Measurements from ENCODE around the gene CD151. TPM values are rescaled to one million over a fixed set of nuclear protein-coding genes. Genes with fewer than 3 reads are reported as not detected.

Gene CD151
- polyA plus RNA-seq, 1 of the 3 experiments (the other 2 are of a cell fraction): 922 TPM

GRCh38 chr11:798093-798713, 34.5 kb upstream of the CD151 start, which contains the start of gene SLC25A22 (continued):
- no peak for TF ChIP-seq FOXJ3 (CRISPR knock-in tag; IDR thresholded peaks at IDR 0.05)
- no peak for TF ChIP-seq YY1 (IDR thresholded peaks at IDR 0.05; ENCODE audit: low read depth)
- TF ChIP-seq SMC3 (IDR thresholded peaks at IDR 0.05; ENCODE audit: low read depth, low read length): peak; percentile 37
- no peak for TF ChIP-seq FOSL2 (IDR thresholded peaks at IDR 0.05; ENCODE audit: borderline replicate concordance, low read depth)
- no peak for TF ChIP-seq REST (IDR thresholded peaks at IDR 0.05; ENCODE audit: low read depth, low read length)
- TF ChIP-seq TCF12 (IDR thresholded peaks at IDR 0.05): no peak

- Histone ChIP-seq H2AFZ (ENCODE audit: low read depth) (no peak overlapping the region), H3K9ac (no peak overlapping the region), H3K9me3 (no peaks in the 10 kb centered on the region), H3K4me2 (no peak overlapping the region), H3K4me1 (ENCODE audit: control insufficient read depth in 1 of 2, insufficient read depth in 2 of 2, low read depth in 1 of 2, low read length in 1 of 2) (peaks cover 14 to 41% of the 10 kb centered on the region in 2 experiments; a peak in 2 of 4 replicates), H3F3A (replicated peaks; ENCODE audit: insufficient read depth) (peaks cover 14% of the 10 kb centered on the region), H3K79me2 (ENCODE audit: insufficient read depth) (peaks cover 34% of the 10 kb centered on the region), H3K27me3 (ENCODE audit: insufficient read depth) (no peaks in the 10 kb centered on the region), H3K36me3 (replicated peaks in 1 of 2; ENCODE audit: control insufficient read depth in 1 of 2, insufficient read depth in 2 of 2, low read length in 1 of 2) (peaks cover 0 to 38% of the 10 kb centered on the region in 2 experiments), H3K9me2 (no peaks in the 10 kb centered on the region), H3K4me3 (ENCODE audit: low read depth in 2 of 2, low read length in 1 of 2) (no peak overlapping the region), H3K27ac (ENCODE audit: low read depth in 2 of 2, low read length in 1 of 2) (0 out of 4 replicates have a peak overlapping the region, but pooled peaks of 1 of the 2 experiments have one; percentile 14), H4K20me1 (ENCODE audit: insufficient read depth) (no peaks in the 10 kb centered on the region)
- ChIA-PET CTCF (interaction anchor here (1.4 kb wide), 1 partner anchor 16 kb away, joined by 5 read pairs; no protein-coding TSS in a partner anchor), POLR2A (no interaction called here)
- no peak for DNase-seq
- 100% methylated on average over 3 of the region's 32 CpGs for WGBS (ENCODE audit: low lambda C conversion rate)
- TF ChIP-seq TAF1 (IDR thresholded peaks at IDR 0.05; ENCODE audit: borderline replicate concordance, low read depth, low read length): no peak
- TF ChIP-seq CHD2 (IDR thresholded peaks at IDR 0.05; ENCODE audit: low read length, partially characterized antibody): no peak
- TF ChIP-seq MXI1 (IDR thresholded peaks at IDR 0.05; ENCODE audit: low read depth, low read length): no peak
- TF ChIP-seq TEAD4 (IDR thresholded peaks at IDR 0.05; ENCODE audit: borderline replicate concordance, insufficient read depth): no peak
- TF ChIP-seq REST (IDR thresholded peaks at IDR 0.05; ENCODE audit: low read depth, low read length): no peak
- no peak for TF ChIP-seq GATA2 (CRISPR knock-in tag; IDR thresholded peaks at IDR 0.05)
- no peak for TF ChIP-seq FOXM1 (IDR thresholded peaks at IDR 0.05; ENCODE audit: low read depth)
- TF ChIP-seq ELF1 (IDR thresholded peaks at IDR 0.05): no peak
- no peak for TF ChIP-seq FOXJ3 (CRISPR knock-in tag; IDR thresholded peaks at IDR 0.05)
- TF ChIP-seq NRF1 (IDR thresholded peaks at IDR 0.05; ENCODE audit: low read depth, low read length): no peak
- TF ChIP-seq USF1 (IDR thresholded peaks at IDR 0.05; ENCODE audit: borderline replicate concordance, low read depth): no peak
- TF ChIP-seq USF2 (IDR thresholded peaks at IDR 0.05; ENCODE audit: borderline replicate concordance, low read depth, low read length): no peak
- TF ChIP-seq EZH2phosphoT487 (IDR thresholded peaks at IDR 0.05; ENCODE audit: borderline replicate concordance, low read depth): no peak
- TF ChIP-seq MEF2A (IDR thresholded peaks at IDR 0.05; ENCODE audit: borderline replicate concordance, low read depth): no peak
Observed at GRCh38 chr11:799641-800316, 33.0 kb upstream of the CD151 start.

Data from SK-N-SH (cell line).